GM12891 (cell line): ENCODE data around the gene MDN1.

Experiments
- DNase-seq: peaks from one replicate; pipeline ENCODE4 v3.0.0; 2011; ENCODE audit warnings: low spot score; ENCODE audit not compliant: insufficient read length
- FAIRE-seq: peaks from 2 replicates; lab custom pipeline; 2011; peaks lifted over from hg19 to GRCh38; lab: Jason Lieb, UNC
- PAX5 ChIP-seq: IDR thresholded peaks from 2 replicates; pipeline ENCODE4 v1.6.1; 2011; ENCODE audit warnings: low read length, moderate library complexity, mild to moderate bottlenecking; ENCODE audit not compliant: insufficient read depth, severe bottlenecking
- POLR2A ChIP-seq: IDR thresholded peaks from 2 replicates; pipeline ENCODE4 v1.6.1; 2011; ENCODE audit warnings: low read depth, low read length, control low read depth
- POLR2AphosphoS5 ChIP-seq: IDR thresholded peaks from 2 replicates; pipeline ENCODE4 v1.6.1; 2011; ENCODE audit warnings: low read depth, low read length, control low read depth
- POU2F2 ChIP-seq: IDR thresholded peaks from 2 replicates; pipeline ENCODE4 v1.6.1; 2011; ENCODE audit warnings: low read depth, mild to moderate bottlenecking, control low read depth, low read length, moderate library complexity
- SPI1 ChIP-seq: IDR thresholded peaks from 2 replicates; pipeline ENCODE4 v1.6.1; 2011; ENCODE audit warnings: low read depth, low read length, control low read depth
- TAF1 ChIP-seq: IDR thresholded peaks from 2 replicates; pipeline ENCODE4 v1.6.1; 2011; ENCODE audit warnings: low read depth, low read length, control low read depth

The MDN1 gene

DNA sequence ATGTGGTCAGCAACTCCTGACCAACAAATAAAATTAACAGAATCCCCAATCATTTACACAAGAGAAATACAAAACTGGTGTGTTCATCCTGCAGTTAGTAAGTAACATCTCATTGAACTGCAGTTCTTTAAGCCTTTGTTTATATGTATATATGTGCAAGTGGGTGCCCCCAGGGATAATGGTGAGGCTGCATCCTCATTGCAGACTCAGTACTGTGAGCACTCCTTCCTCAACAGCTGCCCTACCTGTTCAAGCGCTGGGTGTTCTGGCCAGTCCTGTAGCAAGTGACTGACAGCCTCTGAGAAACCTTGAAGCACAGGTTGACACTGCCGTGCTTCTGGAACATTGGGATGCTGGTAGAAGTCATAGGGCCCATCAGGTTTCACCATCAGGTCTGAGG is 131.3 kb downstream of the MDN1 start:
- FAIRE-seq = no peak
- no peak for DNase-seq
- TF ChIP-seq POLR2AphosphoS5 (no peak), SPI1 (no peak), PAX5 (no peak), POU2F2 (no peak), POLR2A (no peak), TAF1 (no peak)

DNA sequence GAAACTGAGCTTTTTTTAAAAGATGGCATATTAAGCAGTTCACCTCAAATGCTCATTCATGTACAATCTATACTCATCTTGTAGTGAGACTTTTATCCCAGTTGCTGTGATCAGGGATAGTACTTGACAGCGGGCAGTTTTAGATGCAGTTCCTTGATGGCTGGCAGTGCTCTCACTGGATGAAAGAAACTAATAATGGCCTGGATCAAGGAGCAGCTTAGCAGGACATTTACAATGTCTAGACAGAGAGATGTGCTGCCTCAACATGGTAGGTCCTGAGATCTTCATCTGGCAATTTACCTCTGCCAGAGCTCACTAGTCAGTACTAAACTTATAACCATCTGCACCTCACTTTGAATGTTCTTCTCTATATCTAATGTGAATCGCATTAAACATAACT is 134.3 kb downstream of the MDN1 start:
- TF ChIP-seq SPI1 (no peak), POLR2AphosphoS5 (no peak), PAX5 (no peak), POU2F2 (no peak), TAF1 (no peak), POLR2A (no peak)
- DNase-seq (no peak), FAIRE-seq (no peak)

DNA sequence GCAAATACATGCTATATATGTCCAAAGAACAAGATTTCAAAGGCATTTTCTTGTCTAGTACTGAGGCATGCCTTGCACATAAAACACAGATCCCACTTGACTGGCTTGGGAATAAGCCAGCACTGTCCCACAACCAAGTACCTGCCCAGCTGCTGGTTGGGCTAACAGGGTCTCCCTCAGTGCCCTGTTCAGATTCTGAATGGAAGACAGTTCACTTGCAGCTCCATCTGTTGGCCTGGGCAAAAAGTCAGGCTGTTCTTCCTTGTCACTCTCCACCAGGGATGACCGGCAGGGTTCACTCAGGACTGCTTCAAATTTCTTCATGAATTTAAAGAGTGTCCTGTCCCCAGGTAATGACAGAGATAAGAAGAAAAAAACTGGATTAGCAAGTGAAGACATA is 136.6 kb downstream of the MDN1 start:
- no peak for DNase-seq
- no peak for FAIRE-seq
- TF ChIP-seq POLR2AphosphoS5 (no peak), TAF1 (no peak), SPI1 (no peak), PAX5 (no peak), POU2F2 (no peak), POLR2A (no peak)

DNA sequence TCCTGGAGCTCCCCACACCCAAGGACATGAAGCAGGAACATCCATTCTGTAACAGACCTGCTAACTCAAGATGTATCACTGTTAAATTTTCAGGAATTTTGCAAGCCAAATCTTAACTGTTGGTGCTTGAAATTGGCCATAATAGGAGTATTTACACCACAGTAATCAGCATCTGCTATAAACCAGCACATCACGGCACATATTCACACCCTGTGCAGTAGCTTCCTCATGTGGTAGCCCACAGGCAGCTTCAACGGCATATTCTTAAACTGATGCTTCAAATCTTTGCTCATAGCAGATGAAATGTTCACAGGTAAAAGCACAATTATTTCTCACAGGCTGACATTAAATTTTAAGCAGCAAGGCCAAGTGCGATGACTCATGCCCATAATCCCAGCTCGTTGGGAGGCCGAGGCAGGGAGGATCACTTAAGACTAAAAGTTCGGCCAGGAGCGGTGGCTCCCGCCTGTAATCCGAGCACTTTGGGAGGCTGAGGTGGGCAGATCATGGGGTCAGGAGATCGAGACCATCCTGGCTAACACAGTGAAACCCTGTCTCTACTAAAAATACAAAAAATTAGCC is 137.5 kb downstream of the MDN1 start:
- TF ChIP-seq POLR2A (no peak), POU2F2 (no peak), PAX5 (no peak), TAF1 (no peak), SPI1 (no peak), POLR2AphosphoS5 (no peak)
- FAIRE-seq (no peak), DNase-seq (no peak)

DNA sequence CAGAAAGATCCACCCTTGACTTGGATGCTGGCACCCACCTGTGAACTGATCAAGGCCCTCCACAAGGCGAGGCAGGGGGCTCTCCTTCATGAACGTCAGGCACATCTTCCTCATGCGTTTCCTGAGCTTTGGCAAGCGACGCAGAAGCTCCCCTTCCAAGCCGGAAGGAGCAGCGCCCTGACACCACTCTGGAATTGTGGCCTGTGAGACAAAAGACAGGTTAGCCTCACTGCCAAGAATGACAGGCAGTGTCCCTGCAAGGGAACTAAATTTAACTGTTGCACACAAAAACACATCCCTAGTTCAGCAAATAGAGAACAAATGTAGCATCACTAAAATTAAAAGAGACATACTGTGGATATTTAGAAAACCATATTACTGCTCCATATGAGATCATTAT is 139.0 kb downstream of the MDN1 start:
- no peak for FAIRE-seq
- no peak for TF ChIP-seq SPI1
- TF ChIP-seq POLR2AphosphoS5 = no peak
- no peak for TF ChIP-seq TAF1
- TF ChIP-seq POU2F2 = no peak
- no peak for TF ChIP-seq PAX5
- TF ChIP-seq POLR2A = no peak
- no peak for DNase-seq

DNA sequence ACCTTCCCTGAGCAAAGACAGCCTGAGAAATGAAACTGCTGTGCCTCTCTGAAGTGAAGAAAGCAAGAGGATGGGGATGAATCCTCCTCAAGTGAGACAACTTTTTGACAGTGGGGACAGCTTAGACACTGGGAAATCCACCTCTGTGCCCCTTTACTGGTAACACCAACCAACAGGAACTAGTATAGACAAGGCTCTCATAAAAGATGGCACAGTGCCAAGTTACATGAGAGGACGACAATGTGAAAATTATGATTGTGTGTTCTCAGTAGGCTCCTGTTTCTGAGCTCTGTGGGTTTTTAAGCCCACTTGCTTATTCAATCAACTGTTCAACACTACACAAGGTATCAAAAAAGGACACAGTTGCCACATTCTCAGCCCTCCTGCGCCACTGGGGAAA is 139.4 kb downstream of the MDN1 start:
- TF ChIP-seq POLR2AphosphoS5 (no peak), POLR2A (no peak), SPI1 (no peak), PAX5 (no peak)
- FAIRE-seq = no peak
- no peak for DNase-seq

DNA sequence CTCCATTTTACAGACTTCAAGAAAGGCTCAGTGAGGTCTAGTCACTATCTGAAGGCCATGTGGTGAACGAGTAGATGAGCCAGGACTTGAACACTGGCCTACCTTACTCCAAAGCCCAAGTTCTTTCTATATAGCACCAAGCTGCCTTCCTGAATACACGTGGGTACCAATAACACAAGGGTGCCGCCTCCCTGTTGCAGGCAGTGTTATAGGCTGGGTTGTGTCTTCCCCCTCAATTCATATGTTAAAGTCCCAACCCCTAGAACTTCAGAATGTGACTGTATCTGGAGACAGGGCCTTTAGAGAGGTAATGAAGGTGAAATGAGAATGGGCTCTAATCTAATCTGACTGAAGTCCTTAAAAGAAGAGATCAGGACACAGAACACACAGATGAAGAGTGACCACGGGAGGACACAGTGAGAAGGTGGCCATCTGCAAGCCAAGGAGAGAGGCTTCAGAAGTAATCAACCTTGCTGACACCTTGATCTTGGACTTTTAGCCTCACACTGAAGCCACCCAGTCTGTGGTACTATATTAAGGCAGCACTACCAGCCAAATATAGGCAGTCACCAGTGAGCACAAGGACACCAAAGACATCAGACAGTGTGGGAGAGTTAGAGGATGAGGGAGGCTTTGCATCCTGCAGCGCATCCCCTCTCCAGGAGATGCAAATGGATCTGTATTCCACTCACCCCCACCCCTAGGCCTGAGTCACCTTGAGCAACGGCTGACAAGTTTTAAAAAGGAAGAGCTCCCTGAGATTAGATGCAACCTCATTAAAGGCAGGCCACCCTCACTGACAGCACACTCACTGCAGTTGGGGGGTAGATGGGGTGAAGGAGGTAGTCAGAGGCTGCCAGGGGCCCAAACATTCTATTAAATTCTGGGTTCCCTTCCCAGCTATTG is 140.1 kb downstream of the MDN1 start:
- DNase-seq (no peak), FAIRE-seq (no peak)
- TF ChIP-seq POLR2AphosphoS5 = no peak
- TF ChIP-seq POLR2A = no peak
- TF ChIP-seq PAX5 = no peak
- TF ChIP-seq SPI1 = no peak
- TF ChIP-seq POU2F2 = no peak
- TF ChIP-seq TAF1 = no peak

DNA sequence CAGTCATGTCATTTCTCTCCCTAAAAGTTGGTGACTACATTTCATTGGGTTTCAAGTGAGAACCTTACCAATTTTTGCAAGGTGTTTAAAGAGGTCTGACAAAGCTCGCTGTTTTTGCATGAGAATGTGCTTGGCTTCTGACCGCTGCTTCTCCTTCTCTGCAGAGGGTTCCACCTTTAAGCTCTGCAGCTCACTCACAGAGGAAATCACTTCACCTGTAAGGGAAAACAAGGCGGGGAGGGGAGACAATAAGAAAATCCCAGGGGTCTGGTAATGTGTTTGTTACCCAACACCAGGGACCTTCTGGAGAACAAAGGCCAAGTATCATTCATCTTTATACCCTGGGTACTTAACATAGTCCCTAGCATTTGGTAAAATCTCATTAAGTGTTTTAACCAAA is 141.1 kb downstream of the MDN1 start:
- FAIRE-seq = no peak
- no peak for TF ChIP-seq PAX5
- TF ChIP-seq POLR2AphosphoS5 = no peak
- TF ChIP-seq POLR2A = no peak
- TF ChIP-seq POU2F2 = no peak
- no peak for DNase-seq

DNA sequence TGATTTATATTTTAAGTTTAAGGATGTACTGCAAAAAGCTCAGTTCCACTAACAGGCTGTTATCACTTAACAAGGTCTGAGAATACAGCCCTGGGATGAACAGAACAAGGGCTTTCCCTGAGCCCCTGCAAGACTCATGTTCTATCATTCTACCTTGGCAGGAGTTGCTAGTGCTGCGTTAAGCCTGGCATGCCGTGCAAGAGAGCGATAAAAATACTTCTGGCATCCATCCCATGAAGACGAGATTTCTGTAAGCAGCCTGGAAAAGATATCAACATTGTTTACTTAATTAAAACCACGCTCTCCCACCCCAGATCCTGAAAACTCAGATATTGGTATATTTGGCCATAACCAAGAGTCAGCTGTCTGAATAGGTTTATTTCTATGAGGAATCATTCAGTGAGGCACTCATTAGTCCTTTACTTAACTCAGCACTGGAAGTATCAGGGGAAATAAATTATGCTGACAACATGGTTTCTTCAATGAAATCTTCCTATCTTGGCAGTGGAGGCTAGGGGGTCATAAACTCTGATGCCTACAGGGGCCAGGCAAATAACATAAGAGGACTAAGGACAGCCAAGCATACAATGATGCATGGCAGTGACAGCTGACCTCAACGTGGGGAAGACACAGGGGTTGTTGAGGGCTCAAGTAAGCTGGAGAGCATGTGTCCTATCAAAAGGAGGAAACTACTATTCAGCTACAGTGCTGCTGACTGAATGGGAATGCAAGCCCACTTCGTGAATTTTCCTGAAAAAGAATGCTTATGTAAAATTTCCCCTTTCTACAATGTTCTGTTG is 143.4 kb downstream of the MDN1 start:
- FAIRE-seq = no peak
- TF ChIP-seq POLR2A (no peak), POU2F2 (no peak), POLR2AphosphoS5 (no peak)
- DNase-seq = no peak

DNA sequence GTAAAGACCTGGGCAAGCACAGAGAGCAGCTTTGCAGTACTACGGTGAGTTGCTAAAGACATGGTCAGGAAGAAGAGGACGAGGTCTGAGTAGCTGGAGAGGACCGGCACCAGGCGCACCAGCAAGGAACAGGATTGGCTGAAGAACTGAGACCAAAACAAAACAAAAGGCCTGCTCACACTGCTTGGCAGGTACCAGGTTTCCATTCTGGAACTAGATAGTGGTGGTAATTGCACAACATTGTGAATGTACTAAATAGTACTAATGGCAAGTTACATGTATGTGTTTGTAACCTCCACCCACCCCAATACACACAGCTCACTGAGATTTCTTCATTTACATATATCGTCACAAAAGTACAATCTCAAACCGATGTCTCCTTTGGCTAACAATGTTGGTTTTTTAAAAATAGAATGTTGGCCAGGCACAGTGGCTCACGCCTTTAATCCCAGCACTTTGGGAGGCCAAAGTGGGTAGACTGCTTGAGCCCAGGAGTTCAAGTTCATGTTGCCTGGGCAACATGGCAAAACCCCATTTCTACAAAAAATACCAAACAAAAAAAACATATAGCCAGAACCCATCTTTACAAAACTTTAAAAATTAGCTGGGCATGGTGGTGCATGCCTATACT is 148.5 kb downstream of the MDN1 start:
- TF ChIP-seq POLR2A (no peak), POU2F2 (no peak), SPI1 (no peak), PAX5 (no peak), POLR2AphosphoS5 (no peak), TAF1 (no peak)
- FAIRE-seq (no peak), DNase-seq (no peak)
